Ishikawa (cell line): ENCODE measurements around the gene SUSD2.

Experiments
- CEBPB ChIP-seq: IDR thresholded peaks from 2 replicates; pipeline ENCODE4 v1.6.1; 2012
- EP300 ChIP-seq: IDR thresholded peaks from 2 replicates; pipeline ENCODE4 v1.6.1; 2012; ENCODE audit warnings: borderline replicate concordance
- MAX ChIP-seq: IDR thresholded peaks from 2 replicates; pipeline ENCODE4 v1.6.1; 2012
- YY1 ChIP-seq: IDR thresholded peaks from 2 replicates; pipeline ENCODE4 v1.6.1; 2012; ENCODE audit warnings: low read depth

GRCh38 chr22:24161909-24162308 is 19.4 kb upstream of the SUSD2 start:
- TF ChIP-seq CEBPB, result no peak
- TF ChIP-seq EP300, result no peak
- TF ChIP-seq MAX, result no peak
- TF ChIP-seq YY1, result no peak
